T-cell (primary cell): ENCODE data around the gene F2. TPM values are rescaled to one million over a fixed set of nuclear protein-coding genes. Genes with fewer than 3 reads are reported as not detected.

ENCODE experiments used
- ATAC-seq, 4 experiments: fragments of 200-7000 bp in 3 of 4; fragments of 150-1000 bp in 1 of 4; cut with Tn5 transposase; replicated peaks in 1 of 4; 1 replicate in 3 of 4; 2 replicates in 1 of 4; pipeline ENCODE4 v1.10.0; 2021; ENCODE audit warnings: moderate library complexity in 3 of 4, mild to moderate bottlenecking in 2 of 4, moderate number of reproducible peaks in 1 of 4
- CTCF ChIA-PET, 2 donors: fragments of 300-600 bp; sonication (Branson Sonifier 250); formaldehyde crosslinking; loops; one replicate each; lab custom pipeline; 2022; ENCODE audit warnings: antibody characterized with exemption in 2 of 2; lab: Charles Lee
- POLR2A ChIA-PET, 2 donors: fragments of 300-600 bp; sonication (Branson Sonifier 250); formaldehyde crosslinking; loops; one replicate each; lab custom pipeline; 2022; ENCODE audit warnings: antibody characterized with exemption in 2 of 2; lab: Charles Lee
- DNase-seq, 35 experiments: peaks; one replicate each; pipeline versions ENCODE4 v3.0.0 to v3.0.0-alpha.2; 2013 to 2023
- H3K27ac ChIP-seq: one replicate; pipeline ENCODE4 v1.5.1; 2013; ENCODE audit warnings: low read length
- H3K27me3 ChIP-seq, 2 experiments: replicated peaks in 1 of 2; 1 replicate in 1 of 2; 2 replicates in 1 of 2; pipeline versions ENCODE4 v1.6.1 to v1.7.0; 2013; ENCODE audit warnings: low read length in 1 of 2, mixed read lengths in 1 of 2; ENCODE audit not compliant: control insufficient read depth in 2 of 2, insufficient read depth in 2 of 2; ENCODE audit errors: extremely low read depth in 1 of 2
- H3K36me3 ChIP-seq, 2 donors: 1 replicate in 1 of 2; 2 replicates in 1 of 2; pipeline versions ENCODE4 v1.6.1 to v1.7.0; 2013; ENCODE audit warnings: low read length in 1 of 2; ENCODE audit not compliant: control insufficient read depth in 2 of 2, insufficient read depth in 1 of 2; ENCODE audit errors: extremely low read depth in 1 of 2
- H3K4me1 ChIP-seq, 2 experiments: 1 replicate in 1 of 2; 2 replicates in 1 of 2; pipeline versions ENCODE4 v1.6.1 to v1.7.0; 2013; ENCODE audit warnings: low read length in 2 of 2, mixed read lengths in 1 of 2; ENCODE audit not compliant: insufficient read depth in 2 of 2, control insufficient read depth in 1 of 2; ENCODE audit errors: extremely low read depth in 1 of 2
- H3K4me3 ChIP-seq, 2 donors: 1 replicate in 1 of 2; 2 replicates in 1 of 2; pipeline versions ENCODE4 v1.5.1 to v1.7.0; 2013; ENCODE audit warnings: mild to moderate bottlenecking in 2 of 2, low read length in 1 of 2, moderate library complexity in 1 of 2; ENCODE audit not compliant: control insufficient read depth in 1 of 2; ENCODE audit errors: extremely low read depth in 1 of 2
- H3K9me3 ChIP-seq: 2 replicates; pipeline ENCODE4 v1.7.0; 2013
- H3K27ac Mint-ChIP-seq, 2 donors: one replicate each; pipeline ENCODE4 v1.8.0; 2020 to 2021; ENCODE audit warnings: mild to moderate bottlenecking in 2 of 2, mixed read lengths in 2 of 2
- H3K27me3 Mint-ChIP-seq, 2 donors: one replicate each; pipeline ENCODE4 v1.8.0; 2021 to 2022; ENCODE audit warnings: mixed read lengths in 2 of 2
- H3K36me3 Mint-ChIP-seq: one replicate; pipeline ENCODE4 v1.8.0; 2021; ENCODE audit warnings: mixed read lengths
- H3K4me1 Mint-ChIP-seq, 3 donors: one replicate each; pipeline ENCODE4 v1.8.0; 2020 to 2022; ENCODE audit warnings: mixed read lengths in 3 of 3, mild to moderate bottlenecking in 1 of 3
- H3K4me3 Mint-ChIP-seq, 3 donors: one replicate each; pipeline ENCODE4 v1.8.0; 2020 to 2022; ENCODE audit warnings: mild to moderate bottlenecking in 3 of 3, mixed read lengths in 3 of 3, moderate library complexity in 3 of 3
- H3K9me3 Mint-ChIP-seq, 3 donors: one replicate each; pipeline ENCODE4 v1.8.0; 2020 to 2022; ENCODE audit warnings: mixed read lengths in 3 of 3
- WGBS: methylation state at CpG from one replicate; pipeline ENCODE4 v1.1.5; 2013; ENCODE audit warnings: missing lambda C conversion rate; ENCODE audit not compliant: insufficient coverage; 5-methylcytosine and 5-hydroxymethylcytosine counted together
- total RNA-seq, 35 experiments: library from RNA in 6 of 35; stranded (reverse) in 6 of 35; fragments of 120-200 nt in 1 of 35; gene quantifications; one replicate each; pipeline versions ENCODE4 v1.2.1 to v1.2.4 and lab custom pipeline; 2013 to 2026

F2 gene
- total RNA-seq, 5 donors from 2014 or later (not counting 1 experiment from before 2014, with no cell fraction given), result 0.26 to 0.85 (median 0.57) TPM; not detected in 1

DNA sequence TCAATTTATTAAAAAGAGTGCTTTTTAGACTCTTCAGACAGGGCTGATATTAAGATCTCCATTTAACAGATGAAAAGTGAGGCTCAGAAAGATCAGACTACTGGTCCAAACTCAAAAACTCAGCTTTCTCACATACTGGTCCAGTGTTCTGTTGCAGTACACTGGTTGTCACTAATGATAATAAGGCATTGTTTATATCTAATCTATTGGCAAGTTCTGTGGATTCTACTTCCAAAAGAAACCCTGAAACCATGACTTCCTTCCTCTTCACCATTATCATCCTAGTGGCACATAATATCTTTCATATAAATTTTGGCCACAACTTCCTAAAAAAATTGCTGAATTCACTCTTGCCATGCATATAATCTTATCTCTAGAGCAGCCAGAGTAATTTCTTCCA lies 36.9 kb downstream of the F2 start:
- peaks cover 15 to 71% of the 10 kb centered on the region in 2 donors for H3K36me3 ChIP-seq
- H3K9me3 ChIP-seq, result no peaks in the 10 kb centered on the region
- CTCF ChIA-PET, result no interaction called here
- H3K4me1 ChIP-seq, result no peaks in the 10 kb centered on the region
- no peaks in the 10 kb centered on the region for H3K27me3 Mint-ChIP-seq
- no peak overlapping the region for H3K27ac ChIP-seq
- H3K4me1 Mint-ChIP-seq, result no peaks in the 10 kb centered on the region
- POLR2A ChIA-PET, result interaction anchor here in 1 of 2 donors (0.6 kb wide), 1 partner anchor 42 kb away, joined by 8 read pairs; no protein-coding TSS in a partner anchor
- no peak overlapping the region for H3K4me3 ChIP-seq
- no peak overlapping the region for H3K27ac Mint-ChIP-seq
- H3K36me3 Mint-ChIP-seq, result peaks cover 56% of the 10 kb centered on the region
- ATAC-seq (no peak), DNase-seq (no peak)
- no peaks in the 10 kb centered on the region for H3K27me3 ChIP-seq
- H3K4me3 Mint-ChIP-seq, result no peak overlapping the region
- H3K9me3 Mint-ChIP-seq, result no peaks in the 10 kb centered on the region

GRCh38 chr11:46759196-46759595 lies 40.2 kb downstream of the F2 start:
- ATAC-seq (no peak), DNase-seq (no peak)
- Histone ChIP-seq H3K4me1 (no peaks in the 10 kb centered on the region), H3K4me3 (no peak overlapping the region), H3K27me3 (no peaks in the 10 kb centered on the region), H3K36me3 (peaks cover 13 to 71% of the 10 kb centered on the region in 2 donors), H3K9me3 (no peaks in the 10 kb centered on the region), H3K27ac (no peak overlapping the region)
- no peak overlapping the region for H3K4me3 Mint-ChIP-seq
- ChIA-PET POLR2A (no interaction called here), CTCF (no interaction called here)
- peaks cover 65% of the 10 kb centered on the region for H3K36me3 Mint-ChIP-seq
- no peaks in the 10 kb centered on the region for H3K9me3 Mint-ChIP-seq
- H3K27me3 Mint-ChIP-seq, result no peaks in the 10 kb centered on the region
- WGBS, result 91% methylated on average over 4 of the region's 6 CpGs
- no peaks in the 10 kb centered on the region for H3K4me1 Mint-ChIP-seq
- no peak overlapping the region for H3K27ac Mint-ChIP-seq

DNA sequence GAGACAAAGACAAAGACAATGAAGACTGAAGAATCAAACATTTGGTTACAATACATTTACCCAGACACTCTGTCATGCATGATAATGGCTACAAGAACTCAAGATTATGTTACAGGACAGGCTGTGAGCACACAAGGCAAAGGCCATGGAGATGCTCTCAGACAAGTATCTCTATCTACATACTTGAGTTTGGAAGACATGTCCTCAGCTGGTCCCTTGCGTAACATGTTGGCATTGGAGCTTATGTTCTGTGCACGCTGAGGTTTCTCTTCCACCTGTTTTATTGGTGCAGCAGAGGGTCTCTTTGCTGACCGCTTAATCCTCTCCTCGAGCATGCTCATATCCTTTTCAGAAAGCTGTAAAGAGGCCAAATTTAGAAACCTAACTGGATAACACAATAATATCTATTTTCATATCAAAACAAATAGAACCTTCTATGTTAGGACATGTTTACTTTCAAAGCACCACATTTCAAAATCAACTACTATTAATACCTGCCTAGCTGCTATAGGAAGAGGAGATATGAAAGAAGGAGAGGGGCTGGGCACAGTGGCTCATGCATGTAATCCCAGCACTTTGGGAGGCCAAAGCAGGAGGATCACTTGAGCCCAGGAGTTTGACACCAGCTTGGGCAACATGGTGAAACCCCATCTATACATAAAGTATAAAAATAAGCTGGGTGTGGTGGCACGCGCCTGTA lies 41.6 kb downstream of the F2 start:
- no peak for ATAC-seq
- Mint-ChIP-seq H3K27me3 (no peaks in the 10 kb centered on the region), H3K4me3 (no peak overlapping the region), H3K27ac (no peak overlapping the region), H3K9me3 (no peaks in the 10 kb centered on the region), H3K36me3 (peaks cover 62% of the 10 kb centered on the region), H3K4me1 (no peaks in the 10 kb centered on the region)
- CTCF ChIA-PET, result no interaction called here
- Histone ChIP-seq H3K36me3 (peaks cover 13 to 64% of the 10 kb centered on the region in 2 donors), H3K9me3 (no peaks in the 10 kb centered on the region), H3K27me3 (no peaks in the 10 kb centered on the region), H3K4me1 (no peaks in the 10 kb centered on the region), H3K4me3 (no peak overlapping the region), H3K27ac (no peak overlapping the region)
- no peak for DNase-seq
- POLR2A ChIA-PET, result no interaction called here
- 100% methylated on average over 2 of the region's 6 CpGs for WGBS

- Histone ChIP-seq H3K27me3 (no peaks in the 10 kb centered on the region), H3K4me1 (no peaks in the 10 kb centered on the region), H3K27ac (no peak overlapping the region), H3K9me3 (no peaks in the 10 kb centered on the region), H3K36me3 (peaks cover 15 to 56% of the 10 kb centered on the region in 2 donors), H3K4me3 (no peak overlapping the region)
- Mint-ChIP-seq H3K27ac (no peak overlapping the region), H3K27me3 (no peaks in the 10 kb centered on the region), H3K4me1 (no peaks in the 10 kb centered on the region), H3K36me3 (peaks cover 60% of the 10 kb centered on the region), H3K4me3 (no peak overlapping the region), H3K9me3 (no peaks in the 10 kb centered on the region)
- DNase-seq (no peak), ATAC-seq (no peak)
- WGBS, result 75% methylated on average over 1 of the region's 4 CpGs
- CTCF ChIA-PET, result interaction anchor here in 1 of 2 donors (0.6 kb wide), 1 partner anchor 183 kb away, joined by 3 read pairs; no protein-coding TSS in a partner anchor
- POLR2A ChIA-PET, result interaction anchor here (0.5 to 0.6 kb wide), 2 partner anchors 11 to 147 kb away, joined by 3 read pairs; no protein-coding TSS in a partner anchor
These were observed 42.8 kb downstream of the F2 start for GRCh38 chr11:46761807-46762206.

- DNase-seq, result no peak
- Mint-ChIP-seq H3K36me3 (peaks cover 60% of the 10 kb centered on the region), H3K4me1 (no peaks in the 10 kb centered on the region), H3K9me3 (no peaks in the 10 kb centered on the region), H3K27ac (no peak overlapping the region), H3K4me3 (no peak overlapping the region), H3K27me3 (no peaks in the 10 kb centered on the region)
- H3K27me3 ChIP-seq, result no peaks in the 10 kb centered on the region
- CTCF ChIA-PET, result no interaction called here
- H3K27ac ChIP-seq, result no peak overlapping the region
- peaks cover 15 to 56% of the 10 kb centered on the region in 2 donors for H3K36me3 ChIP-seq
- no peak for ATAC-seq
- POLR2A ChIA-PET, result interaction anchor here in 1 of 2 donors (0.5 kb wide), 1 partner anchor 147 kb away, joined by 3 read pairs; no protein-coding TSS in a partner anchor
- H3K4me1 ChIP-seq, result no peaks in the 10 kb centered on the region
- H3K4me3 ChIP-seq, result no peak overlapping the region
- no peaks in the 10 kb centered on the region for H3K9me3 ChIP-seq
These were observed 43.2 kb downstream of the F2 start for GRCh38 chr11:46762248-46762647.

GRCh38 chr11:46766656-46767055 lies 47.6 kb downstream of the F2 start:
- WGBS, result no CpG with 5 or more reads among the region's 2 CpGs
- H3K27me3 Mint-ChIP-seq, result no peaks in the 10 kb centered on the region
- ChIA-PET POLR2A (no interaction called here), CTCF (no interaction called here)
- ATAC-seq, result no peak
- no peaks in the 10 kb centered on the region for H3K9me3 ChIP-seq
- H3K4me3 Mint-ChIP-seq, result no peak overlapping the region
- H3K27ac ChIP-seq, result no peak overlapping the region
- H3K4me3 ChIP-seq, result no peak overlapping the region
- peaks cover 6 to 64% of the 10 kb centered on the region in 2 donors for H3K36me3 ChIP-seq
- H3K9me3 Mint-ChIP-seq, result no peaks in the 10 kb centered on the region
- H3K4me1 Mint-ChIP-seq, result no peaks in the 10 kb centered on the region
- no peaks in the 10 kb centered on the region for H3K27me3 ChIP-seq
- no peak overlapping the region for H3K27ac Mint-ChIP-seq
- H3K4me1 ChIP-seq, result no peaks in the 10 kb centered on the region
- no peak for DNase-seq
- peaks cover 47% of the 10 kb centered on the region for H3K36me3 Mint-ChIP-seq
